Stomach (tissue), 9 donors: Measurements from ENCODE around the gene TCEA2. TPM values are rescaled to one million over a fixed set of nuclear protein-coding genes. Genes with fewer than 3 reads are reported as not detected.

Experiments
- DNase-seq, 2 donors: peaks; one replicate each; pipeline versions ENCODE4 v3.0.0 to v3.0.0-alpha.2; 2013 to 2019
- H3K27ac ChIP-seq, 5 donors: fragments of 200-600 bp in 4 of 5; sonication (generic) in 4 of 5; one replicate each; pipeline ENCODE4 v1.5.1; 2013 to 2019; ENCODE audit warnings: mild to moderate bottlenecking in 1 of 5, moderate library complexity in 1 of 5
- H3K27me3 ChIP-seq, 3 donors: fragments of 200-600 bp; sonication (generic); one replicate each; pipeline ENCODE4 v1.5.1; 2017 to 2019; ENCODE audit warnings: mixed run types in 1 of 3
- H3K36me3 ChIP-seq, 4 donors: fragments of 200-600 bp; sonication (generic); 1 replicate in 3 of 4; 2 replicates in 1 of 4; pipeline ENCODE4 v1.5.1; 2016 to 2019
- H3K4me1 ChIP-seq, 4 donors: fragments of 200-600 bp; sonication (generic); one replicate each; pipeline ENCODE4 v1.5.1; 2016 to 2019
- H3K4me3 ChIP-seq, 4 donors: fragments of 200-600 bp; sonication (generic) in 3 of 4; one replicate each; pipeline ENCODE4 v1.5.1; 2016 to 2019; ENCODE audit warnings: mild to moderate bottlenecking in 1 of 4
- H3K9me3 ChIP-seq, 4 donors: fragments of 200-600 bp; sonication (generic); one replicate each; pipeline ENCODE4 v1.5.1; 2016 to 2019
- CTCF ChIP-seq, 7 experiments: fragments of 450-650 bp in 4 of 7; fragments of 200-600 bp in 3 of 7; sonication (generic) in 3 of 7; IDR thresholded peaks; one replicate each; pipeline ENCODE4 v1.5.1; 2016 to 2019; ENCODE audit warnings: antibody characterized with exemption in 7 of 7, control low read depth in 2 of 7, mild to moderate bottlenecking in 1 of 7
- EP300 ChIP-seq: sonication (generic); formaldehyde crosslinking; IDR thresholded peaks from one replicate; pipeline ENCODE4 v1.6.1; 2017; ENCODE audit warnings: antibody characterized with exemption
- POLR2A ChIP-seq, 4 donors: fragments of 450-650 bp; IDR thresholded peaks; one replicate each; pipeline ENCODE4 v1.6.1; 2016; ENCODE audit warnings: antibody characterized with exemption in 4 of 4, control low read depth in 2 of 4, mild to moderate bottlenecking in 1 of 4, moderate library complexity in 1 of 4
- POLR2AphosphoS5 ChIP-seq, 3 donors: sonication (generic); formaldehyde crosslinking; IDR thresholded peaks; one replicate each; pipeline ENCODE4 v1.6.1; 2016; ENCODE audit warnings: antibody characterized with exemption in 3 of 3
- WGBS, 5 donors: extraction: QIAGEN DNeasy Blood & Tissue Kit in 3 of 5; methylation state at CpG; one replicate each; pipeline versions ENCODE4 v1.1.5 to v1.1.7; 2013 to 2018; 5-methylcytosine and 5-hydroxymethylcytosine counted together
- intact Hi-C: fragments of 100-400 bp; cut with DNase I; formaldehyde crosslinking; loops from one replicate; pipeline ENCODE4 v1.15.1; 2023; ENCODE audit warnings: low total_unique reads
- polyA plus RNA-seq, 3 donors: library from polyadenylated mRNA; stranded (reverse); fragments of 200-250 nt; gene quantifications; one replicate each; pipeline ENCODE4 v1.2.3, GENCODE V29; 2013
- total RNA-seq, 5 donors: library from RNA; depleted of rRNA; stranded (reverse); fragments of >200 nt; gene quantifications; one replicate each; pipeline versions ENCODE4 v1.1.0 to v1.2.3, GENCODE V29; 2014 to 2016
- donor health status: healthy with polysubstance abuse.
- donor health status: Bipolar disorder and iron deficiency.
- donor health status: healthy.

TCEA2 gene
- total and polyA plus RNA-seq, 8 donors = 3.1 to 35.5 (median 26.0) TPM

GRCh38 chr20:64083378-64083803, 20.4 kb downstream of the TCEA2 start:
- H3K27ac ChIP-seq = peak overlapping the region in 1 of 5 donors; percentile 13
- H3K4me3 ChIP-seq = peak overlapping the region; percentile 53 to 86 (median 64)

GRCh38 chr20:64083804-64084684, 21.0 kb downstream of the TCEA2 start, which contains the start of gene LKAAEAR1:
Gene LKAAEAR1 (minus strand): TSS chr20:64084398. CDS start chr20:64084219, 179 bp downstream.
- TF ChIP-seq CTCF (IDR thresholded peaks at IDR 0.05) (no peak), POLR2AphosphoS5 (IDR thresholded peaks at IDR 0.05) (no peak)
- Histone ChIP-seq H3K36me3 (no peaks in the 10 kb centered on the region), H3K4me1 (peaks cover 18 to 55% (median 46%) of the 10 kb centered on the region in 4 donors), H3K27ac (peak within 1 kb of the TSS in 1 of 5 donors; percentile 13), H3K4me3 (peak within 1 kb of the TSS; percentile 53 to 86 (median 64)), H3K27me3 (peaks cover 3 to 59% (median 31%) of the 10 kb centered on the region in 3 donors), H3K9me3 (peaks cover 0 to 5% (median 0%) of the 10 kb centered on the region in 4 donors)
- intact Hi-C loops = no loop called here
- DNase-seq = peak in 1 of 2 donors; percentile 58
- WGBS, 5 donors = 2 to 12% (median 3%) methylated on average over 13 to 86 of the region's 86 CpGs

More at GRCh38 chr20:64083378-64083803, 20.4 kb downstream of the TCEA2 start:
- Histone ChIP-seq H3K36me3 (no peaks in the 10 kb centered on the region), H3K9me3 (peaks cover 0 to 5% (median 0%) of the 10 kb centered on the region in 4 donors), H3K4me1 (peaks cover 25 to 61% (median 52%) of the 10 kb centered on the region in 4 donors), H3K27me3 (peaks cover 3 to 52% (median 31%) of the 10 kb centered on the region in 3 donors)
- peak; percentile 73 to 94 for DNase-seq
- TF ChIP-seq POLR2AphosphoS5 (IDR thresholded peaks at IDR 0.05) = no peak
- TF ChIP-seq CTCF (IDR thresholded peaks at IDR 0.05) = peak in 4 of 7 experiments; percentile 17 to 62 (median 52)
- intact Hi-C loops = no loop called here
- WGBS, 5 donors = 0 to 3% (median 1%) methylated on average over 6 to 52 of the region's 52 CpGs

- H3K4me3 ChIP-seq = peak overlapping the region in 1 of 4 donors; percentile 75
These were observed 21.7 kb downstream of the TCEA2 start for GRCh38 chr20:64084685-64085152.

More at GRCh38 chr20:64084685-64085152, 21.7 kb downstream of the TCEA2 start:
- Histone ChIP-seq H3K9me3 (peaks cover 0 to 5% (median 0%) of the 10 kb centered on the region in 4 donors), H3K36me3 (no peaks in the 10 kb centered on the region), H3K4me1 (peaks cover 14 to 50% (median 41%) of the 10 kb centered on the region in 4 donors), H3K27me3 (peaks cover 3 to 66% (median 31%) of the 10 kb centered on the region in 3 donors), H3K27ac (no peak overlapping the region)
- 5 to 14% (median 10%) methylated on average over 16 to 23 of the region's 23 CpGs for whole genome bisulfite sequencing, 5 donors
- TF ChIP-seq CTCF (IDR thresholded peaks at IDR 0.05) = no peak
- TF ChIP-seq POLR2AphosphoS5 (IDR thresholded peaks at IDR 0.05) = no peak
- no peak for TF ChIP-seq POLR2A (IDR thresholded peaks at IDR 0.05)
- no peak for TF ChIP-seq EP300
- intact Hi-C loops = no loop called here
- DNase-seq = no peak
